Glutamatergic neuron (in vitro differentiated cells): ENCODE data around the gene L1TD1. TPM values are rescaled to one million over a fixed set of nuclear protein-coding genes. Genes with fewer than 3 reads are reported as not detected.
"Not testable (repeated sequence)": the region's sequence is repeated elsewhere in the genome, so short reads cannot be mapped to it uniquely, and the experiment has no call there.

ENCODE experiments used
- DNase-seq: peaks from one replicate; pipeline ENCODE4 v3.0.0; 2022
- H3K27ac Mint-ChIP-seq: one replicate; pipeline ENCODE4 v1.8.0; 2020; ENCODE audit warnings: mild to moderate bottlenecking, mixed read lengths, inconsistent platforms; ENCODE audit not compliant: unreplicated experiment
- H3K27me3 Mint-ChIP-seq: one replicate; pipeline ENCODE4 v1.8.0; 2020; ENCODE audit warnings: mild to moderate bottlenecking, moderate library complexity, mixed read lengths, inconsistent platforms; ENCODE audit not compliant: unreplicated experiment
- H3K36me3 Mint-ChIP-seq: one replicate; pipeline ENCODE4 v1.8.0; 2020; ENCODE audit warnings: mild to moderate bottlenecking, mixed read lengths, inconsistent platforms; ENCODE audit not compliant: unreplicated experiment
- H3K4me1 Mint-ChIP-seq: one replicate; pipeline ENCODE4 v1.8.0; 2020; ENCODE audit warnings: mild to moderate bottlenecking, low read depth, mixed read lengths, inconsistent platforms; ENCODE audit not compliant: unreplicated experiment
- H3K4me3 Mint-ChIP-seq: one replicate; pipeline ENCODE4 v1.8.0; 2020; ENCODE audit warnings: mild to moderate bottlenecking, mixed read lengths, inconsistent platforms; ENCODE audit not compliant: unreplicated experiment
- H3K9me3 Mint-ChIP-seq: one replicate; pipeline ENCODE4 v1.8.0; 2020; ENCODE audit warnings: mild to moderate bottlenecking, moderate library complexity, mixed read lengths, inconsistent platforms; ENCODE audit not compliant: unreplicated experiment
- CTCF ChIP-seq: fragments of 200-600 bp; sonication (generic); IDR thresholded peaks from one replicate; pipeline ENCODE4 v1.5.0; 2021; ENCODE audit not compliant: partially characterized antibody, unreplicated experiment
- total RNA-seq: library from RNA; stranded (reverse); fragmentation: NEBNext Ultra II Directional; extraction: Animal tissue kit (Norgen Biotek cat#: 25700); gene quantifications from one replicate; pipeline ENCODE4 v1.2.1, GENCODE V29; 2021; ENCODE audit not compliant: unreplicated experiment

Gene L1TD1
- total RNA-seq, 1 donor from 2014 or later, result 1.8 TPM

- Mint-ChIP-seq H3K27ac (no peak overlapping the region), H3K36me3 (no peaks in the 10 kb centered on the region), H3K27me3 (no peaks in the 10 kb centered on the region), H3K4me3 (no peak overlapping the region), H3K4me1 (peaks cover 7% of the 10 kb centered on the region), H3K9me3 (peaks cover 4% of the 10 kb centered on the region)
- no peak for DNase-seq
- no peak for TF ChIP-seq CTCF
These were observed 17.9 kb upstream of the L1TD1 start for GRCh38 chr1:62176597-62177312.

GRCh38 chr1:62177621-62178020 is 17.0 kb upstream of the L1TD1 start:
- no peaks in the 10 kb centered on the region for H3K27me3 Mint-ChIP-seq
- no peak overlapping the region for H3K4me3 Mint-ChIP-seq
- TF ChIP-seq CTCF, result no peak
- peaks cover 5% of the 10 kb centered on the region for H3K9me3 Mint-ChIP-seq
- no peak overlapping the region for H3K27ac Mint-ChIP-seq
- DNase-seq, result no peak
- H3K36me3 Mint-ChIP-seq, result no peaks in the 10 kb centered on the region
- H3K4me1 Mint-ChIP-seq, result peaks cover 14% of the 10 kb centered on the region

GRCh38 chr1:62178372-62178771 is 16.3 kb upstream of the L1TD1 start:
- H3K4me3 Mint-ChIP-seq, result no peak overlapping the region
- no peak for DNase-seq
- no peaks in the 10 kb centered on the region for H3K36me3 Mint-ChIP-seq
- no peak for TF ChIP-seq CTCF
- no peaks in the 10 kb centered on the region for H3K27me3 Mint-ChIP-seq
- no peak overlapping the region for H3K27ac Mint-ChIP-seq
- H3K9me3 Mint-ChIP-seq, result peaks cover 6% of the 10 kb centered on the region
- peaks cover 20% of the 10 kb centered on the region for H3K4me1 Mint-ChIP-seq

- peaks cover 26% of the 10 kb centered on the region for H3K4me1 Mint-ChIP-seq
These were observed 14.6 kb upstream of the L1TD1 start for GRCh38 chr1:62180054-62180453.

GRCh38 chr1:62180639-62181038 is 14.0 kb upstream of the L1TD1 start:
- Mint-ChIP-seq H3K27ac (no peak overlapping the region), H3K4me3 (no peak overlapping the region), H3K36me3 (no peaks in the 10 kb centered on the region), H3K9me3 (peaks cover 7% of the 10 kb centered on the region), H3K27me3 (no peaks in the 10 kb centered on the region), H3K4me1 (peaks cover 26% of the 10 kb centered on the region)
- no peak for DNase-seq
- no peak for TF ChIP-seq CTCF

More at GRCh38 chr1:62180054-62180453, 14.6 kb upstream of the L1TD1 start:
- H3K4me3 Mint-ChIP-seq, DNase-seq, H3K9me3 Mint-ChIP-seq, H3K27me3 Mint-ChIP-seq, H3K27ac Mint-ChIP-seq, H3K36me3 Mint-ChIP-seq: not testable (repeated sequence)
